ENCODE measurements around the gene TROAP.

GRCh38 chr12:49276304-49277290 is 46.5 kb upstream of the TROAP start:
- TF ChIP-seq CTCF (conservative IDR thresholded peaks at IDR 0.05; ENCODE audit: low read length), result no peak
- no peak for TF ChIP-seq EZH2phosphoT487 (IDR thresholded peaks at IDR 0.05; ENCODE audit: borderline replicate concordance, low read depth, low read length)

Data from OCI-LY7 (cell line).